MV-4-11 (cell line): ENCODE measurements around the gene DNAJC15.

ENCODE experiments used
- DNase-seq: peaks from one replicate; lab custom pipeline; 2025; lab: John Stamatoyannopoulos, UW

Gene DNAJC15

DNA sequence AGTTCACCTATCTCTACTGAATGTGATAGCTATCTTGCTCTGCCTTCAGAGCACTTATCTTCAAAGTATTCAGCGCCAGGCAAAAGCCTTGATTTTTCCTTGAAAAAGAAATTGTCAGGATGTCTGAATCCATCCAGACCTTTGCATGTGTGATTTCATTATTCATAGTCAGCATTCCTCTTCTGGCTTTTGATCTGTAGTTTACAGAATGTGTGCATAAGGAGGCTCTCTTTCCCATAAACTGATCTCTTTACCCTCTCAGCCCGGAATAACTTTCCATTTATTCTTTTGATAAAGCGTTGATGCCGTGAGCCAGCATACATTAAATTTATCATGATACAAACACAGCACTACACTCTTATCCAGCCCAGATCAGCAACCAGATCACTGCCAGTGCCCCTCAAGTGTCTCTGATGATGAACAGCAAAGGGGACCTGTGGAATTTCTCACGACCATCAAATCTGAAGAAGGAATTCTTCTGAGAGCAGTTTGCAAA is 130.8 kb downstream of the DNAJC15 start:
- DNase-seq, result no peak

DNA sequence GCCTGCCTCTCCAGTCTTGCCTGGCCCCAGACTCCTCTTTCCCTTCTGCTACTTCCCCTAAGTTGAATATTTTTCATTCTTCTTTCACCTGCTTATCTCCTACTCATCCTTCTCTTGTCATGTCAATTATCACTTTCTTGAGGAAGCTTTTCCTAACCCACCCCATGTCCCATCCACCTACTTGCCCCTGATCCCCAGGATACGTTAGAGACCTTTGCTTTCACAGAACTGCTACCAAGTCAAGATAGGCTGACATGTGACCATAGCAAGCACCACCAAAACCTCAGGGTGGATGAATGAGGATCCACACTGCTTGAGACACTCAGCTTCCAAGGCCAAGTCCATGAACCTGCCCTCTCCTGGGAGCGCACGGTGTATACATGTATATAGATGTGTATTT is 131.5 kb downstream of the DNAJC15 start:
- DNase-seq, result no peak

DNA sequence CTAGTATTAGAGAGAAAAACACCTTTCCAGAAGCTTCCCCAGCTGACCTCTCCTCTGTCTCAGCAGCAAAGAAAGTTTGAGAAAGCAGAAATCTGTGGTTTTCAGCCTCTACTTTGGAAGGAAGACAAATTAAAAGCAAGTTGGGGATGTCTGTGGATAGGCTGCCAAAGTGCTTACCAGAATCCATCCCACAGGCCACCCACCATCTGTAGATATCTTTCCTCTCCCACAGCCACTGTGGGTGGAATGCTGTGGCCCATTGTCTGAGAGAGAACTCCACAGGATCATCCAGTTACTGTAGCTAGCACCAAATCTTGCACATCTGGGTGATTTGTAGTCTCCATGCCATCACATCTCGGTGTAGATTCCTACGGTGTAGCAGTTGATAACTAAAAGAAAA is 133.5 kb downstream of the DNAJC15 start:
- DNase-seq, result no peak

- no peak for DNase-seq
These were observed 134.4 kb downstream of the DNAJC15 start for GRCh38 chr13:43157796-43158195.

DNA sequence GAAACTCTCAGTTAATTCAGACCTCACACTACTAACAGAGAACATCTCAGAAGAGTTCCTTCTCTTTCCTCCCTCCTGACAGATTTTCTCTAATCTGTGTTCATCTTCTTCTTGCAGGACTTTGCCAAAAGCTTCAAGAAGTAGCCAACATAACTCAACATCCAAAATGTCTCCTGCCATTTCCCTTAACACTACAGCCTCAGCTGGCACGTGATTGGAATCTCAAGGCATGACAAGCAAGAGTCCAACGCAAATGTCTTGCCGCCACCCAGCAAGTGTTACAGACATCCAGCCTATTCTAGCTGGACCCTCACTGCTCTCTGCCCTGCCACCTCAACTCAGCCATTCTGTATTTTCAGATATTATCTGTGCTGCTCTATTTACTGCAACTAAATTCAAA is 135.1 kb downstream of the DNAJC15 start:
- no peak for DNase-seq

DNA sequence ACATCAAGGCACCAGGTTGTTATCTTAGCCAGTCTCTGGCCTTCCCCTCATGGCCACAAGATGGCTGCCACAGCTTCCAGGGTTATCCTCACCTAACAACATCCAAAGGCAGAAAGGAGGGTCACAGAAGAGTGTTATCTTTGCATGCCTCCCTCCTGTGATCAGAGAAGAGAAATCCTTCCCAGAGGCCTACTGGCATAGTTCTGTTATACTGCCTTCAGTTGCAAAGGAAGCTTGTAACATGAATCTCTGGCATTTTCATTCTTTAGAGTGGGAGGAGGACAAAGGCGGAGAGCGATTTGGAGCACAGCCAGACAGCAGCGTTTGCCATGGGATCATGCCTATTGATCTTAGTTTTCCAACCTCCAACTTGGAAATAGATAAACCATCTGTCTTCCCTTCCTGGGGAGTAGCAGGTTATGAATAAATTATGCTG is 135.7 kb downstream of the DNAJC15 start:
- no peak for DNase-seq
